PC-3 (cell line): ENCODE results near the gene TMC1. TPM values are rescaled to one million over a fixed set of nuclear protein-coding genes. Genes with fewer than 3 reads are reported as not detected.

Experiments used
- ATAC-seq: fragments of 200-7000 bp; cut with Tn5 transposase; 2 replicates; pipeline ENCODE4 v1.9.1; 2020; ENCODE audit warnings: mild to moderate bottlenecking, moderate library complexity
- BruUV-seq: library from RNA; stranded (reverse); fragments of 400-500 nt; replicated peaks from 2 replicates; lab custom pipeline; 2021; lab: Mats Ljungman, UMichigan
- CTCF ChIA-PET: fragments of 300-600 bp; sonication (Branson Sonifier 250); formaldehyde crosslinking; loops from one replicate; lab custom pipeline; 2022; ENCODE audit warnings: antibody characterized with exemption; lab: Charles Lee
- POLR2A ChIA-PET: fragments of 300-600 bp; sonication (Branson Sonifier 250); formaldehyde crosslinking; loops from one replicate; lab custom pipeline; 2022; ENCODE audit warnings: antibody characterized with exemption; ENCODE audit not compliant: unreplicated experiment; lab: Charles Lee
- DNase-seq: peaks from one replicate; pipeline ENCODE4 v3.0.0-alpha.2; 2015
- H2AFZ ChIP-seq: fragments of 300-600 bp; sonication (generic); 2 replicates; pipeline ENCODE4 v1.6.0; 2016; ENCODE audit warnings: antibody characterized with exemption, low read length
- H3F3A ChIP-seq: fragments of 300-600 bp; sonication (generic); one replicate; pipeline ENCODE4 v1.6.0; 2017; ENCODE audit warnings: antibody characterized with exemption, low read length, control low read depth, mild to moderate bottlenecking; ENCODE audit not compliant: unreplicated experiment
- H3K27ac ChIP-seq: fragments of 300-600 bp; sonication (generic); 2 replicates; pipeline ENCODE4 v1.5.1; 2016; ENCODE audit warnings: mild to moderate bottlenecking, low read length
- H3K27me3 ChIP-seq: fragments of 300-600 bp; sonication (generic); 2 replicates; pipeline ENCODE4 v1.6.1; 2016; ENCODE audit warnings: low read length, mixed read lengths
- H3K36me3 ChIP-seq: fragments of 300-600 bp; sonication (generic); 2 replicates; pipeline ENCODE4 v1.6.1; 2016; ENCODE audit warnings: low read depth, mixed run types, low read length, mixed read lengths
- H3K4me1 ChIP-seq: fragments of 300-600 bp; sonication (generic); 2 replicates; pipeline ENCODE4 v1.5.1; 2016; ENCODE audit warnings: low read length; ENCODE audit not compliant: insufficient read depth
- H3K4me2 ChIP-seq: fragments of 300-600 bp; sonication (generic); 2 replicates; pipeline ENCODE4 v1.6.0; 2016; ENCODE audit warnings: low read length
- H3K4me3 ChIP-seq: fragments of 300-600 bp; sonication (generic); 2 replicates; pipeline ENCODE4 v1.5.1; 2016; ENCODE audit warnings: mild to moderate bottlenecking, low read length, mixed read lengths
- H3K79me2 ChIP-seq: fragments of 300-600 bp; sonication (generic); 2 replicates; pipeline ENCODE4 v1.6.1; 2017; ENCODE audit warnings: low read length, mixed read lengths
- H3K9ac ChIP-seq: fragments of 300-600 bp; sonication (generic); 2 replicates; pipeline ENCODE4 v1.6.0; 2016; ENCODE audit warnings: mild to moderate bottlenecking, low read length
- H3K9me2 ChIP-seq: fragments of 300-600 bp; sonication (generic); replicated peaks from 2 replicates; pipeline ENCODE4 v1.6.1; 2016; ENCODE audit warnings: mixed run types, low read length, mixed read lengths
- H3K9me3 ChIP-seq: fragments of 300-600 bp; sonication (generic); 2 replicates; pipeline ENCODE4 v1.6.1; 2016; ENCODE audit warnings: low read length, mixed read lengths
- H4K20me1 ChIP-seq: fragments of 300-600 bp; sonication (generic); 2 replicates; pipeline ENCODE4 v1.6.1; 2016; ENCODE audit warnings: low read length, mixed read lengths
- EZH2 ChIP-seq: fragments of 300-600 bp; sonication (generic); IDR thresholded peaks from one replicate; pipeline ENCODE4 v1.6.1; 2017; ENCODE audit warnings: antibody characterized with exemption, mild to moderate bottlenecking, low read length; ENCODE audit not compliant: unreplicated experiment
- EZH2phosphoT487 ChIP-seq: fragments of 300-600 bp; sonication (generic); IDR thresholded peaks from 2 replicates; pipeline ENCODE4 v1.6.1; 2018; ENCODE audit warnings: mild to moderate bottlenecking, antibody characterized with exemption, low read length, borderline replicate concordance
- intact Hi-C: fragments of 100-400 bp; cut with micrococcal nuclease; formaldehyde crosslinking; loops from 2 replicates; pipeline ENCODE4 v1.9.0; 2023
- total RNA-seq: library from RNA; depleted of rRNA; stranded (reverse); fragments of >200 nt; gene quantifications from 2 replicates; pipeline ENCODE4 v1.2.3, GENCODE V29; 2014; rRNA removed
- TF ChIP-seq, protein P1 (sequence below): fragments of 300-600 bp; sonication (generic); conservative IDR thresholded peaks from 2 replicates; pipeline ENCODE4 v1.5.1; 2017; ENCODE audit warnings: antibody characterized with exemption, low read depth, mild to moderate bottlenecking, low read length

TMC1 gene
- total RNA-seq, 1 experiment from 2014 or later, result 0.15 TPM

DNA sequence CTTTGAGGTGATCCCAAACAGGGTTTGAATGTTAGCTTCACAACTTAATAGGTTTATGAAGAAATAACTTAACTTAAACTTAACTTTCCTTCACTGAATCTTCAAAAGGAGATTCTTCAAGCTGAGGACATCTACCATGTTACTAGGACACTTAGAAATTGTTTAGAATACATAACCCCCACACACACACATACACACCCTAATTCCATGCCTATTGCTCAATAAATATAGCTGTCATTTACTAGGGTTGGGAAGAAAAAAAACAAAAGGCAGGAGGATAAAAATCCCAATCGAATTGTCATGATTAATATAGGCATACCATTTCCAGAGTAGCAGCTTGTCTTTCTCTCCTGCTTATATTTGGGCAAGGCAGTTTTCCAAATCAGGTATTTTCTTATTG, 363.1 kb downstream of the TMC1 start:
- Histone ChIP-seq H3K4me1 (no peaks in the 10 kb centered on the region), H3K27ac (no peak overlapping the region), H3K4me3 (no peak overlapping the region), H4K20me1 (no peaks in the 10 kb centered on the region), H3K9me2 (no peaks in the 10 kb centered on the region), H2AFZ (no peak overlapping the region), H3K36me3 (no peaks in the 10 kb centered on the region), H3K9me3 (no peaks in the 10 kb centered on the region), H3K27me3 (no peaks in the 10 kb centered on the region), H3K4me2 (no peak overlapping the region), H3F3A (no peaks in the 10 kb centered on the region), H3K9ac (no peak overlapping the region), H3K79me2 (no peaks in the 10 kb centered on the region)
- TF ChIP-seq EZH2, result no peak
- TF ChIP-seq, protein P1, sequence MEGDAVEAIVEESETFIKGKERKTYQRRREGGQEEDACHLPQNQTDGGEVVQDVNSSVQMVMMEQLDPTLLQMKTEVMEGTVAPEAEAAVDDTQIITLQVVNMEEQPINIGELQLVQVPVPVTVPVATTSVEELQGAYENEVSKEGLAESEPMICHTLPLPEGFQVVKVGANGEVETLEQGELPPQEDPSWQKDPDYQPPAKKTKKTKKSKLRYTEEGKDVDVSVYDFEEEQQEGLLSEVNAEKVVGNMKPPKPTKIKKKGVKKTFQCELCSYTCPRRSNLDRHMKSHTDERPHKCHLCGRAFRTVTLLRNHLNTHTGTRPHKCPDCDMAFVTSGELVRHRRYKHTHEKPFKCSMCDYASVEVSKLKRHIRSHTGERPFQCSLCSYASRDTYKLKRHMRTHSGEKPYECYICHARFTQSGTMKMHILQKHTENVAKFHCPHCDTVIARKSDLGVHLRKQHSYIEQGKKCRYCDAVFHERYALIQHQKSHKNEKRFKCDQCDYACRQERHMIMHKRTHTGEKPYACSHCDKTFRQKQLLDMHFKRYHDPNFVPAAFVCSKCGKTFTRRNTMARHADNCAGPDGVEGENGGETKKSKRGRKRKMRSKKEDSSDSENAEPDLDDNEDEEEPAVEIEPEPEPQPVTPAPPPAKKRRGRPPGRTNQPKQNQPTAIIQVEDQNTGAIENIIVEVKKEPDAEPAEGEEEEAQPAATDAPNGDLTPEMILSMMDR, result no peak
- TF ChIP-seq EZH2phosphoT487, result no peak
- ChIA-PET POLR2A (no interaction called here), CTCF (no interaction called here)
- intact Hi-C loops, result no loop called here
- no TSS peak for BruUV-seq
- ATAC-seq, result no peak
- no peak for DNase-seq

Other genes starting within 250 kb of the TMC1 start
- gene ZFAND5, start 156.4 kb upstream of the TMC1 start, total RNA-seq, result 84.1 and 88.8 TPM in 2 replicates